ENCODE data around the gene CORIN. TPM values are rescaled to one million over a fixed set of nuclear protein-coding genes. Genes with fewer than 3 reads are reported as not detected.

The CORIN gene
- total RNA-seq, 6 donors from 2014 or later, result 0.55 to 9.4 (median 2.4) TPM

DNA sequence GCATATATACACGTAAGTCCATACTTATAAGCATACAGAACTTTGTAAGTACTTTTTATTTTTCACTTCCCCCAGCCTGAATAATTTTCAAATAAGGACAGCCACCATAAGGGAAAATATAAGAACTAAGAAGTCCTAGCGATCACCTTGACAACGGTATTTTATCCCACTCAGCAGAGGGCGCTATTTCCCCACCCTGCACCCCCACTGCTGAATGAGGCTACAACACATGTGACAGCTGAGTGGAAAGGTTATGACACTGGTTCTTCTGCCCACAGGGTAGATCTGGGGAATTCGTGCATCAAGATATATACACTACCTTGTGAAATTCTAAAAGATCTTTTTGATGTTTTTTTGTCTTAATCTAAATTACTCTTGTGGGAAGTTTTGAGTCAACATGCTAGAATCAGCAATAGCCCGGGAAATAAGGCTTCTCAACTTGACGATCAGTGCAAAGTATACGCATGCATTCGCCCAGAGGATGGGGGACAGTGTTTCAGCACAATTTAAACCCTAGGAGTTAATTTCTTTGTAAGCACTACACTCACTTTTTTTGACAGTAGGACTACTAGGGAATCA, 151.5 kb downstream of the CORIN start:
- WGBS, 2 donors, result 49 to 50% methylated on average over 9 of the region's 9 CpGs
- Histone ChIP-seq H3K4me3 (no peak overlapping the region), H3K27ac (no peak overlapping the region), H3K27me3 (no peaks in the 10 kb centered on the region), H3K4me1 (no peaks in the 10 kb centered on the region), H3K36me3 (no peaks in the 10 kb centered on the region), H3K9me3 (no peaks in the 10 kb centered on the region)
- TF ChIP-seq POLR2A (IDR thresholded peaks at IDR 0.05) (no peak), POLR2AphosphoS5 (IDR thresholded peaks at IDR 0.05) (no peak), CTCF (IDR thresholded peaks at IDR 0.05) (peak; percentile 26 to 68 (median 56)), EP300 (IDR thresholded peaks at IDR 0.05) (no peak)
- peak in 1 of 2 donors; percentile 60 for DNase-seq
- ATAC-seq (ENCODE audit: low FRiP score in 2 of 2), result peak; percentile 76 to 83

- Histone ChIP-seq H3K4me3 (no peak overlapping the region), H3K36me3 (no peaks in the 10 kb centered on the region), H3K9me3 (no peaks in the 10 kb centered on the region), H3K27me3 (no peaks in the 10 kb centered on the region), H3K27ac (no peak overlapping the region), H3K4me1 (no peaks in the 10 kb centered on the region)
- TF ChIP-seq EP300 (IDR thresholded peaks at IDR 0.05) (no peak), CTCF (IDR thresholded peaks at IDR 0.05) (no peak), POLR2A (IDR thresholded peaks at IDR 0.05) (no peak), POLR2AphosphoS5 (IDR thresholded peaks at IDR 0.05) (no peak)
- WGBS, 2 donors, result 89 to 92% methylated on average over 2 of the region's 2 CpGs
- ATAC-seq (ENCODE audit: low FRiP score in 2 of 2) (no peak), DNase-seq (no peak)
These were observed 162.1 kb downstream of the CORIN start for GRCh38 chr4:47675806-47676205.

GRCh38 chr4:47674144-47674543, 163.7 kb downstream of the CORIN start:
- WGBS, 2 donors, result 88 to 93% methylated on average over 4 of the region's 4 CpGs
- Histone ChIP-seq H3K4me3 (no peak overlapping the region), H3K27me3 (no peaks in the 10 kb centered on the region), H3K9me3 (no peaks in the 10 kb centered on the region), H3K27ac (no peak overlapping the region), H3K36me3 (no peaks in the 10 kb centered on the region), H3K4me1 (no peaks in the 10 kb centered on the region)
- TF ChIP-seq EP300 (IDR thresholded peaks at IDR 0.05), result no peak
- no peak for TF ChIP-seq POLR2AphosphoS5 (IDR thresholded peaks at IDR 0.05)
- TF ChIP-seq POLR2A (IDR thresholded peaks at IDR 0.05), result no peak
- no peak for TF ChIP-seq CTCF (IDR thresholded peaks at IDR 0.05)
- no peak for ATAC-seq (ENCODE audit: low FRiP score in 2 of 2)
- DNase-seq, result no peak

DNA sequence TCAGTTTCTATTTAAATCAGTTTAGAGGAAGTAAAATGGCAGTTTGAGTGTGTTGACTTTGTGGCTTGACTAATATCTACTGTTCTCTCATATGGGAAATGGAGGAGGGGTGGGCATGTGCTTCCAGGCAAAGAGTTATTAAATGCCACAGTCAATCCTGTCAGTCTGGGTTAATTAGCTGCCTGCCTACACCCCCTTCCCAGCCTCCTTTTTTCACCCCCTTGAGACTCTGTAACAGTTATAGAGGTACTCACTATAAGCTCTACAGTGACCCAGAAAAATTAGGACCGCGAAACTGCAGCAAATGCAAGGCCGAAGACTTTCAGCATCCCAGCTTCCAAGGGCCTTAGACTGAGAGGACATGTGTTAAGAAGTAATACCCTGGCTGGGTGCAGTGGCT, 165.2 kb downstream of the CORIN start:
- Histone ChIP-seq H3K4me1 (no peaks in the 10 kb centered on the region), H3K9me3 (no peaks in the 10 kb centered on the region), H3K4me3 (no peak overlapping the region), H3K27me3 (no peaks in the 10 kb centered on the region), H3K27ac (no peak overlapping the region), H3K36me3 (no peaks in the 10 kb centered on the region)
- DNase-seq (no peak), ATAC-seq (ENCODE audit: low FRiP score in 2 of 2) (no peak)
- 93 to 100% methylated on average over 3 of the region's 3 CpGs for WGBS, 2 donors
- TF ChIP-seq CTCF (IDR thresholded peaks at IDR 0.05), result no peak
- TF ChIP-seq POLR2A (IDR thresholded peaks at IDR 0.05), result no peak
- no peak for TF ChIP-seq EP300 (IDR thresholded peaks at IDR 0.05)

DNA sequence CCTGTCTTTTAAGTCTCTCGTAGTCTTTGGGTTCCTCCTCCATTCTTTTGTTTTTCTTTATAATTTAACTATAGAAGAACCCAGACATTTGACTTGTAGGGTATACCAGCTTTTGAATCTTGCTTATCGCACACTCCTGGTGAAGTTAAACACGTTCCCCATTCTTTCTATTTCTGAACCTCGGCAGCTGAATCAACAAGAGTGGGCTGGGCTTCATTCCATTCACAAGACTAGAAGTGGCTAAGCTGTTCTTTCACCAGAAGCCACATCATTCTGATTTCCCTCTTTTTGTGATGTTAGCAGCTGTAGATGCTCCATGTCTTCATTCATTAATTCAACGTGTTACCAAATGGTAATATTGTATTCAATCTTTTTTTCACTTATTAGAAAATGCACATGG, 167.9 kb downstream of the CORIN start:
- no peak for DNase-seq
- H3K27me3 ChIP-seq, result no peaks in the 10 kb centered on the region
- TF ChIP-seq POLR2A (IDR thresholded peaks at IDR 0.05) (no peak), CTCF (IDR thresholded peaks at IDR 0.05) (no peak), EP300 (IDR thresholded peaks at IDR 0.05) (no peak), POLR2AphosphoS5 (IDR thresholded peaks at IDR 0.05) (no peak)
- H3K9me3 ChIP-seq, result no peaks in the 10 kb centered on the region
- no peak overlapping the region for H3K27ac ChIP-seq
- no peak for ATAC-seq (ENCODE audit: low FRiP score in 2 of 2)
- no peaks in the 10 kb centered on the region for H3K36me3 ChIP-seq
- H3K4me1 ChIP-seq, result no peaks in the 10 kb centered on the region
- WGBS, 2 donors, result 43 to 49% methylated on average over 5 of the region's 5 CpGs
- no peak overlapping the region for H3K4me3 ChIP-seq

Data from upper lobe of left lung (tissue), 6 donors.